Stomach (tissue), 9 donors: ENCODE data around the gene RMND5A. TPM values are rescaled to one million over a fixed set of nuclear protein-coding genes. Genes with fewer than 3 reads are reported as not detected.
"Not testable (repeated sequence)": the region's sequence is repeated elsewhere in the genome, so short reads cannot be mapped to it uniquely, and the experiment has no call there.

Source experiments
- DNase-seq, 2 donors: peaks; one replicate each; pipeline versions ENCODE4 v3.0.0 to v3.0.0-alpha.2; 2013 to 2019
- H3K27ac ChIP-seq, 5 donors: fragments of 200-600 bp in 4 of 5; sonication (generic) in 4 of 5; one replicate each; pipeline ENCODE4 v1.5.1; 2013 to 2019; ENCODE audit warnings: mild to moderate bottlenecking in 1 of 5, moderate library complexity in 1 of 5
- H3K27me3 ChIP-seq, 3 donors: fragments of 200-600 bp; sonication (generic); one replicate each; pipeline ENCODE4 v1.5.1; 2017 to 2019; ENCODE audit warnings: mixed run types in 1 of 3
- H3K36me3 ChIP-seq, 4 donors: fragments of 200-600 bp; sonication (generic); 1 replicate in 3 of 4; 2 replicates in 1 of 4; pipeline ENCODE4 v1.5.1; 2016 to 2019
- H3K4me1 ChIP-seq, 4 donors: fragments of 200-600 bp; sonication (generic); one replicate each; pipeline ENCODE4 v1.5.1; 2016 to 2019
- H3K4me3 ChIP-seq, 4 donors: fragments of 200-600 bp; sonication (generic) in 3 of 4; one replicate each; pipeline ENCODE4 v1.5.1; 2016 to 2019; ENCODE audit warnings: mild to moderate bottlenecking in 1 of 4
- H3K9me3 ChIP-seq, 4 donors: fragments of 200-600 bp; sonication (generic); one replicate each; pipeline ENCODE4 v1.5.1; 2016 to 2019
- EP300 ChIP-seq: sonication (generic); formaldehyde crosslinking; IDR thresholded peaks from one replicate; pipeline ENCODE4 v1.6.1; 2017; ENCODE audit warnings: antibody characterized with exemption
- POLR2A ChIP-seq, 4 donors: fragments of 450-650 bp; IDR thresholded peaks; one replicate each; pipeline ENCODE4 v1.6.1; 2016; ENCODE audit warnings: antibody characterized with exemption in 4 of 4, control low read depth in 2 of 4, mild to moderate bottlenecking in 1 of 4, moderate library complexity in 1 of 4
- POLR2AphosphoS5 ChIP-seq, 3 donors: sonication (generic); formaldehyde crosslinking; IDR thresholded peaks; one replicate each; pipeline ENCODE4 v1.6.1; 2016; ENCODE audit warnings: antibody characterized with exemption in 3 of 3
- whole genome bisulfite sequencing, 5 donors: extraction: QIAGEN DNeasy Blood & Tissue Kit in 3 of 5; methylation state at CpG; one replicate each; pipeline versions ENCODE4 v1.1.5 to v1.1.7; 2013 to 2018; 5-methylcytosine and 5-hydroxymethylcytosine counted together
- intact Hi-C: fragments of 100-400 bp; cut with DNase I; formaldehyde crosslinking; loops from one replicate; pipeline ENCODE4 v1.15.1; 2023; ENCODE audit warnings: low total_unique reads
- polyA plus RNA-seq, 3 donors: library from polyadenylated mRNA; stranded (reverse); fragments of 200-250 nt; gene quantifications; one replicate each; pipeline ENCODE4 v1.2.3, GENCODE V29; 2013
- total RNA-seq, 5 donors: library from RNA; depleted of rRNA; stranded (reverse); fragments of >200 nt; gene quantifications; one replicate each; pipeline versions ENCODE4 v1.1.0 to v1.2.3, GENCODE V29; 2014 to 2016
- TF ChIP-seq, protein P1 (sequence below), 7 experiments: fragments of 450-650 bp in 4 of 7; fragments of 200-600 bp in 3 of 7; sonication (generic) in 3 of 7; IDR thresholded peaks; one replicate each; pipeline ENCODE4 v1.5.1; 2016 to 2019; ENCODE audit warnings: antibody characterized with exemption in 7 of 7, control low read depth in 2 of 7, mild to moderate bottlenecking in 1 of 7
- donor health status: healthy with polysubstance abuse.
- donor health status: Bipolar disorder and iron deficiency.
- donor health status: healthy.

RMND5A gene
- total and polyA plus RNA-seq, 8 donors = 7.3 to 111 (median 24.5) TPM

GRCh38 chr2:86732837-86733236 is 12.7 kb downstream of the RMND5A start:
- H3K9me3 ChIP-seq, DNase-seq, H3K27me3 ChIP-seq, H3K4me3 ChIP-seq, intact Hi-C loops, H3K27ac ChIP-seq, H3K36me3 ChIP-seq, H3K4me1 ChIP-seq: not testable (repeated sequence)

DNA sequence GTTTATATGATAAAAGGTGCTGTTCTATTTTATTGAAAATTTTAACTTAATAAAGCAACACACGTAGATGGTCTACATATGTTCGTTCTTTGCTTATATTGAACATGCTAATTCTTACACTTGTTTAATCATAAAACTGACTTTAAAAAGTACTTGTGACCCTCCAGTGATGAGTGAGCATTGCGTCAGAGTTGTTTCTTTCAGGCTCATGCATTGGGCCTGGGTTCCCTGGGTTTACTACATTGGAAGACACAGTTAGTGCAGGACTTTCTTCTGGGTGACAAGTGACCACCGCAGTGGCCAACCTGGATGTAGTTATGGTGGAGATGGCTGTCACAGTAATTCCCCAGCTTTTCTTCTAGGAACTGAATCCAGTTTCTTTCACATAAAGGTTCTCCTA is 13.4 kb downstream of the RMND5A start:
- H3K36me3 ChIP-seq, H3K4me1 ChIP-seq, H3K27ac ChIP-seq, H3K9me3 ChIP-seq, intact Hi-C loops, DNase-seq, H3K27me3 ChIP-seq, H3K4me3 ChIP-seq: not testable (repeated sequence)
- WGBS, 5 donors = 86 to 100% (median 91%) methylated on average over 1 of the region's 4 CpGs; no CpG with 5 or more reads in 2 of the 5 donors

DNA sequence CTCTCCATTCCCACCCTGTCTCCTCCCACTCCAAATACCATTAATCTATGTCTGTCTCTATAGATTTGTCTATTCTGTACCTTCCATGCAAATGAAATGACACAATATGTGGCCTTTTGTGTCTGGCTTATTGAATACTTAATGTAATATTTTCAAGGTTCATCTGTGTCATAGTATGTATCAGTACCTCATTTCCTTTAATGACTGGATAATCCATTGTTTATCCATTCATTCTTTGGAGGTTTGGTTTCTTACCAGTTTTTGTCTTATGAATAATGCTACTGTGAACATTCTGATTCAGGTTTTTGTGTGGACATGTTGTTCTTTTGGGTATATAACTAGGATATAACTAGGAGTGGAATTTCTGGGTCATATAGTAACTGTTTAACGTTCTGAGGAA is 14.8 kb downstream of the RMND5A start:
- H3K27me3 ChIP-seq, H3K4me1 ChIP-seq, H3K4me3 ChIP-seq, intact Hi-C loops, H3K36me3 ChIP-seq, H3K27ac ChIP-seq, H3K9me3 ChIP-seq, DNase-seq: not testable (repeated sequence)
- no CpG with 5 or more reads among the region's 1 CpG for WGBS, 5 donors

DNA sequence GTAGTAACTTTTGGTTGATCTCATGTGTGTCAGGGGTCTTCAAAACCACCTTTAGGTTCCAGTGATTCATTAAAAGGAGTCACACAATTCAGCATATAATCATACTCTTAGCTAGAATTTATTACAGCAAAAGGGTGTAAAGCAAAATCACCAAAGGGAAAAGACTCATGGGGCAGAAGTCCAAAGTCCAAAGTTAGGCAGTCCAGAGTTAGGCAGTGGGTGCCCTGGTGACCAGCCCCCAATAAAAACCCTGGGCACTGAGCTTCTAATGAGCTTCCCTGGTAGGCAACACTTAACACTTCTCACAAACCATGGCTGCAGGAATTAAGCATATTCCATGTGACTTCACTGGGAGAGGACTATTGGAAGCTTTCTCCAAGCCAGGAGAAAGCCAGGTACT is 19.4 kb downstream of the RMND5A start:
- H3K27ac ChIP-seq, H3K4me3 ChIP-seq, H3K9me3 ChIP-seq, DNase-seq, H3K27me3 ChIP-seq, H3K4me1 ChIP-seq, intact Hi-C loops: not testable (repeated sequence)
- H3K36me3 ChIP-seq = peaks cover 0 to 16% (median 15%) of the 10 kb centered on the region in 4 donors

GRCh38 chr2:86739889-86740288 is 19.8 kb downstream of the RMND5A start:
- H3K9me3 ChIP-seq, intact Hi-C loops, H3K27me3 ChIP-seq, H3K4me1 ChIP-seq, H3K27ac ChIP-seq, DNase-seq, H3K4me3 ChIP-seq: not testable (repeated sequence)
- H3K36me3 ChIP-seq = peaks cover 0 to 20% (median 16%) of the 10 kb centered on the region in 4 donors
- no CpG with 5 or more reads among the region's 11 CpGs for WGBS, 5 donors

DNA sequence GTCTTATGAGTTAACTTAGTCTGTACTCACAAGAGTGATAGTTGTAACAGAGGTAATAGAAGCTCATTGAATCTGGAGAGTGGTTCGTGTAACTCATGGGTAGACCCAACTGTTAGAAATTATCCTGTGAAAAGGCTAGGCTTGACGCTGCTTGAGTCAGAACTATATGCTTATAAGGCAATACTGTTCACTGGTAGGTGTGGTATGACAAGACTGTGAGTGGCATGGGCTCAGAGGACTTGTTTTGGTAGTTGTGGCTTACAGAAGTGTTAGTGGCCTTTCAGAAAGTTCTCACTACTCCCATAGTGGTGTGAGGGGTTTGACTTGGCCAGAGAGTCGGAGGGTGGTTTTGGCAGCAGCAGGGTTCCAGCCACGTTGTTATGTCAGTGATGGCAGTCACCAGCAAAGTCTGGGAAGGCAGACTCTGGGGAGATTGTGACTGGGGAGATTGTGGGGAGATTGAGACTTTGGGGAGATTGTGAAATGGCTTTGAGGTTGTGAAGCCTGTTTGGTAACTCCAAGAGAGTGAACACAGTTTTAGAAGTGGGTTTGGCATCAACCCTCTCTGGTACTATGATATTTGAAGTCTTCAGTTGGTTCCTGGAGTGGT is 21.9 kb downstream of the RMND5A start:
- Histone ChIP-seq H3K4me1 (peaks cover 0 to 19% (median 3%) of the 10 kb centered on the region in 4 donors), H3K36me3 (peaks cover 0 to 23% (median 18%) of the 10 kb centered on the region in 4 donors)
- WGBS, 5 donors = 78 to 80% methylated on average over 1 of the region's 4 CpGs; no CpG with 5 or more reads in 3 of the 5 donors
- H3K27ac ChIP-seq, DNase-seq, H3K4me3 ChIP-seq, intact Hi-C loops, H3K9me3 ChIP-seq, H3K27me3 ChIP-seq: not testable (repeated sequence)

DNA sequence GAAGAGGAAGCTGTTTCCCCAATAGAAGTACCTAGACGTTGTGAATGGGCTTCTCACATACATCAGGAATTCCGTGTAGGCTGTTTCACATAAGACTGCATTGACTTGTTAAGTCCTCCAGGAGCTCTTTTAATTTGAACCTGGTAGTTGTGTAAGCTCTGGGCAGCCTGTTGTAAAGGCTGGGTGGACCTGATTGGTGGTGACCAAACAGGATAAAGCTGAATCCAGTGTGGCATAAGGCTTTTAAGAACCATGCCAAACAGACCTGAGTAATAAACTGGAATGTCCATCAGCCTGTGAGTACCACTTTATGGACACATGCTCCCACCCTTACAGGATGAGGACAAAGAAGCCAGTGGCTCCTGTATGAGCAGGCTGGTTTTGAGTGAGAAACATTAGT is 24.1 kb downstream of the RMND5A start:
- Histone ChIP-seq H3K4me1 (peaks cover 0 to 34% (median 14%) of the 10 kb centered on the region in 4 donors), H3K36me3 (peaks cover 0 to 23% (median 18%) of the 10 kb centered on the region in 4 donors), H3K27me3 (no peaks in the 10 kb centered on the region), H3K4me3 (no peak overlapping the region), H3K9me3 (no peaks in the 10 kb centered on the region), H3K27ac (no peak overlapping the region)
- TF ChIP-seq POLR2AphosphoS5 (IDR thresholded peaks at IDR 0.05) (no peak), POLR2A (IDR thresholded peaks at IDR 0.05) (no peak), EP300 (no peak)
- TF ChIP-seq, protein P1, sequence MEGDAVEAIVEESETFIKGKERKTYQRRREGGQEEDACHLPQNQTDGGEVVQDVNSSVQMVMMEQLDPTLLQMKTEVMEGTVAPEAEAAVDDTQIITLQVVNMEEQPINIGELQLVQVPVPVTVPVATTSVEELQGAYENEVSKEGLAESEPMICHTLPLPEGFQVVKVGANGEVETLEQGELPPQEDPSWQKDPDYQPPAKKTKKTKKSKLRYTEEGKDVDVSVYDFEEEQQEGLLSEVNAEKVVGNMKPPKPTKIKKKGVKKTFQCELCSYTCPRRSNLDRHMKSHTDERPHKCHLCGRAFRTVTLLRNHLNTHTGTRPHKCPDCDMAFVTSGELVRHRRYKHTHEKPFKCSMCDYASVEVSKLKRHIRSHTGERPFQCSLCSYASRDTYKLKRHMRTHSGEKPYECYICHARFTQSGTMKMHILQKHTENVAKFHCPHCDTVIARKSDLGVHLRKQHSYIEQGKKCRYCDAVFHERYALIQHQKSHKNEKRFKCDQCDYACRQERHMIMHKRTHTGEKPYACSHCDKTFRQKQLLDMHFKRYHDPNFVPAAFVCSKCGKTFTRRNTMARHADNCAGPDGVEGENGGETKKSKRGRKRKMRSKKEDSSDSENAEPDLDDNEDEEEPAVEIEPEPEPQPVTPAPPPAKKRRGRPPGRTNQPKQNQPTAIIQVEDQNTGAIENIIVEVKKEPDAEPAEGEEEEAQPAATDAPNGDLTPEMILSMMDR (IDR thresholded peaks at IDR 0.05) = no peak
- DNase-seq = no peak
- WGBS, 5 donors = 72 to 81% (median 76%) methylated on average over 2 of the region's 2 CpGs
- intact Hi-C loops = no loop called here

- Histone ChIP-seq H3K27me3 (no peaks in the 10 kb centered on the region), H3K9me3 (peaks cover 0 to 13% (median 8%) of the 10 kb centered on the region in 4 donors), H3K27ac (peak overlapping the region in 2 of 5 donors; percentile 1 to 40), H3K4me3 (no peak overlapping the region), H3K4me1 (peaks cover 0 to 34% (median 16%) of the 10 kb centered on the region in 4 donors), H3K36me3 (peaks cover 0 to 26% (median 19%) of the 10 kb centered on the region in 4 donors)
- intact Hi-C loops = no loop called here
- no peak for DNase-seq
- TF ChIP-seq POLR2AphosphoS5 (IDR thresholded peaks at IDR 0.05) (no peak), POLR2A (IDR thresholded peaks at IDR 0.05) (no peak), EP300 (no peak)
- TF ChIP-seq, protein P1 (IDR thresholded peaks at IDR 0.05) = no peak
Measured at GRCh38 chr2:86746939-86747338, 26.8 kb downstream of the RMND5A start.
